Measurements from ENCODE around the gene LCN1. TPM values are rescaled to one million over a fixed set of nuclear protein-coding genes. Genes with fewer than 3 reads are reported as not detected.

Gene LCN1
- total RNA-seq, 1 donor from 2014 or later, result not detected

Other genes starting within 250 kb of the LCN1 start
- gene PPP1R26, start 41.7 kb upstream of the LCN1 start, total RNA-seq, result 25.5 TPM
- 57.3 TPM for gene MRPS2, start 20.8 kb upstream of the LCN1 start, total RNA-seq
- not detected for gene OBP2A, start 24.7 kb downstream of the LCN1 start, total RNA-seq
- not detected for gene PAEP, start 40.3 kb downstream of the LCN1 start, total RNA-seq
- not detected for gene GLT6D1, start 118.1 kb downstream of the LCN1 start, total RNA-seq
- not detected for gene LCN9, start 141.9 kb downstream of the LCN1 start, total RNA-seq
- gene SOHLH1, start 178.0 kb downstream of the LCN1 start, total RNA-seq, result not detected
- gene KCNT1, start 180.7 kb downstream of the LCN1 start, total RNA-seq, result not detected

Data from ascending aorta (tissue), 1 donor.